Measurements from ENCODE around the gene CLASP1. TPM values are rescaled to one million over a fixed set of nuclear protein-coding genes. Genes with fewer than 3 reads are reported as not detected.

CLASP1 gene
- total RNA-seq, 4 donors from 2014 or later, result 28.9 to 58.0 (median 41.9) TPM

- H3K36me3 ChIP-seq, result peaks cover 0 to 5% (median 0%) of the 10 kb centered on the region in 3 donors
- no peak for DNase-seq
- WGBS, 2 donors, result 43 to 46% methylated on average over 4 of the region's 4 CpGs
- H3K4me1 ChIP-seq, result peaks cover 25 to 66% (median 35%) of the 10 kb centered on the region in 3 donors
- intact Hi-C loops (cut with DNase I), result loop anchor here (10.0 kb wide), 1 partner anchor 182 kb away; no protein-coding TSS in a partner anchor
- H3K9me3 ChIP-seq, result no peaks in the 10 kb centered on the region
- H3K27me3 ChIP-seq, result no peaks in the 10 kb centered on the region
- peak overlapping the region in 3 of 4 donors; percentile 10 to 98 (median 96) for H3K27ac ChIP-seq
- TF ChIP-seq CTCF (IDR thresholded peaks at IDR 0.05), result no peak
- no peak for TF ChIP-seq POLR2A (IDR thresholded peaks at IDR 0.05)
- no peak overlapping the region for H3K4me3 ChIP-seq
These were observed 116.9 kb downstream of the CLASP1 start for GRCh38 chr2:121532347-121532766.

DNA sequence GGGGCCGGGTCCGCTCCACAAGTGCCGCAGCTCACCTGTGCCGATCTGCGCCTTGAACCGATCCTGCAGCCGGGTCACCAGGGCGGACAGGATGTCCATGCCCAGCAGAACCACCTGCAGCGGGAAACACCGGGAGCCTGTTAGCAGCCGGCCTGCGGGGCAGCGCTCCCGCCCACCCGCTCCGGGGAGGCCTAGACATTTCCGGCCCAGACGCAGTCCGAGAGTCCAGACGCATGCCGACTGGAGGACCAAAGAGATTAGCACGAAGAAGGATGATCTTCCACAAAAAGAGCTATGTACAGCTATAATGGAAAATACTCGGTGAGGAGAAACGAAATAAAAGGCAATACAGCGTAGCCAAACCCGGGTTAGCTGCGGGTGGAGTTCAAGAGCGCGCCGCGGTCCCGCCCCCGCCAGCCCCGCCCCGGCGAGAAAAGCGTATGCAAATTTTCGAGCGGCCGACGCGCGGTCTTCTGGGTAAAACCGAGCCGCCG, 119.0 kb downstream of the CLASP1 start:
- peak overlapping the region; percentile 57 to 86 (median 73) for H3K4me3 ChIP-seq
- H3K4me1 ChIP-seq, result peaks cover 37 to 87% (median 40%) of the 10 kb centered on the region in 3 donors
- no peaks in the 10 kb centered on the region for H3K9me3 ChIP-seq
- H3K27me3 ChIP-seq, result no peaks in the 10 kb centered on the region
- peaks cover 0 to 18% (median 0%) of the 10 kb centered on the region in 3 donors for H3K36me3 ChIP-seq
- peak; percentile 25 for DNase-seq
- 1 to 2% methylated on average over 24 to 31 of the region's 46 CpGs for WGBS, 2 donors
- TF ChIP-seq CTCF (IDR thresholded peaks at IDR 0.05), result no peak
- intact Hi-C loops (cut with DNase I), result loop anchor here (10.0 kb wide), 1 partner anchor 185 kb away; no protein-coding TSS in a partner anchor
- H3K27ac ChIP-seq, result peak overlapping the region; percentile 92 to 98 (median 97)

GRCh38 chr2:121529439-121530211, 119.6 kb downstream of the CLASP1 start:
- Histone ChIP-seq H3K9me3 (no peaks in the 10 kb centered on the region), H3K27me3 (no peaks in the 10 kb centered on the region), H3K36me3 (peaks cover 0 to 20% (median 0%) of the 10 kb centered on the region in 3 donors), H3K4me3 (peak overlapping the region; percentile 57 to 86 (median 73)), H3K27ac (peak overlapping the region; percentile 92 to 98 (median 97)), H3K4me1 (peaks cover 40 to 88% (median 43%) of the 10 kb centered on the region in 3 donors)
- no peak for TF ChIP-seq CTCF (IDR thresholded peaks at IDR 0.05)
- no peak for TF ChIP-seq POLR2A (IDR thresholded peaks at IDR 0.05)
- 6 to 9% methylated on average over 15 of the region's 19 CpGs for WGBS, 2 donors
- intact Hi-C loops (cut with DNase I), result loop anchor here (10.0 kb wide), 1 partner anchor 185 kb away; no protein-coding TSS in a partner anchor
- no peak for DNase-seq

DNA sequence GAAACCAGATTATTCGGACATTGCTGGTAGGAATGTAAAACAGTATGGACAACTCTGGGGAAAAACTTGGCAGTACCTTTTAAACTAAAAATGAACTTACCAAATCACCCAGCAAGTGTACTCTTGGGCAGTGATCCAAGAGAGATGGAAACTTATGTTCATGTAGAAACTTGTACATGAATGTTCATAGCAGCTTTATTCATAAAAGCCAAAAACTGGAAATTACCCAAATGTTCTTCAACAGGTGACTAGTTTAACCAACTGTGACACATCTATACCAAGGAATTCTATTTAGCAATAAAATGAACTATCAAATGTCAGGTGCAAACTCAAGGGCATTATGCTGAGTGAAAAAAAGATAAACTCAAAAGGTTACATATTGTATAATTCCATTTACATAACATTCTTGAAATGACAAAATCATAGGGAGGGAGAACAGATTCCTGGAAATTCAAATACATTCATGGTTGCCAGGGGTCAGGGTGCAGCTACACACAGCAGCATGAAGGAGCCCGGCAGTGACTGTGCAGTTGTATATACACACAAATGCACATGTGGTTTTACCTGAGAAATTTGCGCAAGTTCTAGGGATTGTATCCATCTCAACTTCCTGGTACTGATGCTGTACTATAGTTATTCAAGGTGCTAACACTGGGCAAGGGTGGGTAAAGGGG, 122.1 kb downstream of the CLASP1 start:
- 30 to 41% methylated on average over 3 of the region's 3 CpGs for WGBS, 2 donors
- peaks cover 0 to 31% (median 0%) of the 10 kb centered on the region in 3 donors for H3K36me3 ChIP-seq
- H3K4me1 ChIP-seq, result peaks cover 40 to 68% (median 40%) of the 10 kb centered on the region in 3 donors
- no peaks in the 10 kb centered on the region for H3K9me3 ChIP-seq
- no peak overlapping the region for H3K4me3 ChIP-seq
- intact Hi-C loops (cut with DNase I), result no loop called here
- peak overlapping the region in 3 of 4 donors; percentile 43 to 98 (median 96) for H3K27ac ChIP-seq
- no peak for DNase-seq
- H3K27me3 ChIP-seq, result no peaks in the 10 kb centered on the region
- TF ChIP-seq POLR2A (IDR thresholded peaks at IDR 0.05), result no peak
- TF ChIP-seq CTCF (IDR thresholded peaks at IDR 0.05), result no peak
